GM20431 (cell line): ENCODE results near the gene ATR.
"Not testable (repeated sequence)": the region's sequence is repeated elsewhere in the genome, so short reads cannot be mapped to it uniquely, and the experiment has no call there.

Source experiments
- in situ Hi-C: fragments of 300-500 bp; cut with MseI, MboI; formaldehyde crosslinking; loops from one replicate; pipeline ENCODE4 v1.15.0; 2020; ENCODE audit warnings: low sequenced_read_pairs; ENCODE audit not compliant: unreplicated experiment

Gene ATR

GRCh38 chr3:142595951-142596725 is 17.6 kb upstream of the ATR start, which contains the start of gene PLS1:
Gene PLS1 (plus strand): TSS chr3:142596393. CDS start chr3:142664238, 67,845 bp downstream.
- in situ Hi-C loops, result loop anchor here (25.0 kb wide), 1 partner anchor 391 kb away; no protein-coding TSS in a partner anchor

DNA sequence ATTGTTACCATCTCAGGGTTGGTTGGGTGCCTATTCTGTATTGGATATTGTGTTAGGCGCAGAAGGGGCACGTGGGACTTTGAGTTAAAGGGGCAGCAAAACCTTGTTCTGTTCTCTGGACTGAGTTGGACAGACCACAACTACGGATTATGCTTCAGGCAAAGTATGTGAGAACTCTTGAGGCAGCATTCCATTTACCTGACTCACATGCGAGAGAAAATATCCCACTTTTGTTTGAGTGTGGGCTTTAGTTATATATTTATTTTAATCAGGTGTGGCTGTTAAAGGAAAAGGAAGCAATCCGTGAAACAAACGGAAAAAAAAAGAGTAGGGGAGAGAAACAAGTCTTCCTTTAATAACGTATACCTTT is 17.0 kb upstream of the ATR start:
- in situ Hi-C loops, result loop anchor here (25.0 kb wide), 1 partner anchor 392 kb away; no protein-coding TSS in a partner anchor

- in situ Hi-C loops, result loop anchor here (25.0 kb wide), 1 partner anchor 392 kb away; no protein-coding TSS in a partner anchor
Observed at GRCh38 chr3:142595141-142595540, 16.6 kb upstream of the ATR start.

DNA sequence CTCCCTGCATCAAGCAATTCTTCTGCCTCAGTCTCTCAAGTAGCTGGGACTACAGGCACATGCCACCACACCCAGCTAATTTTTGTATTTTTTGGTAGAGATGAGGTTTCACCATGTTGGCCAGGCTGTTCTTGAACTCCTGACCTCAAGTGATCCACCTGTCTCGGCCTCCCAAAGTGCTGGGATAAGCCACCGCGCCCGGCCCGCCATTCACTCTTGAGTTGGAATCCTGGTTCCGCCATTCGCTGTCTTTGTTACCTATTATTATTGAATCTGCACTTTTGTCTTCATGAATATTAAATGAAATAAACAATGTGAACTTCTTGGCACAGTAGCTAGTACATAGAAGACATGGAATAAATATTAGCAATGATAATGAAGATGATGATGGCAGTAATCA is 13.7 kb upstream of the ATR start:
- in situ Hi-C loops, result loop anchor here (25.0 kb wide), 1 partner anchor 395 kb away; no protein-coding TSS in a partner anchor

DNA sequence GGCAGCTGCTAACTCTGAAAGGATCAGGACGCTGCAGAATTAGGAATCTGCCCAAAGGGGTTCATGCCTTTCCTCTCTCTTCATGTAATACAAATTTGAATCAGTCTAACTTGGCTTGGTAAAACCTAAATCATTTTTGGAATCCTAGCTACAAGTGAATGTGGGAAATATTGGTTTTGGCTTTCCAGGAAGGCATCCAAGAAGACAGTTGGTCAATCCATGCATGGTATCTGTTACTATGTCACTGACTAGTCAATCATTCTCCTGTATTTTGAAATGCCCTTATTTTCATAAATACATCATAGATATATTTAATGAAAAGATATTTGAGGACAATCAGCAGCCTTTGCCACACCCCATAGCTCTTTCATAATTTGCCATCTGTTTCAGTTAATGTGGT is 10.2 kb upstream of the ATR start:
- in situ Hi-C loops, result loop anchor here (25.0 kb wide), 1 partner anchor 399 kb away; no protein-coding TSS in a partner anchor

GRCh38 chr3:142586803-142587406 is 8.4 kb upstream of the ATR start:
- in situ Hi-C loops, result loop anchor here (25.0 kb wide), 1 partner anchor 400 kb away; no protein-coding TSS in a partner anchor

DNA sequence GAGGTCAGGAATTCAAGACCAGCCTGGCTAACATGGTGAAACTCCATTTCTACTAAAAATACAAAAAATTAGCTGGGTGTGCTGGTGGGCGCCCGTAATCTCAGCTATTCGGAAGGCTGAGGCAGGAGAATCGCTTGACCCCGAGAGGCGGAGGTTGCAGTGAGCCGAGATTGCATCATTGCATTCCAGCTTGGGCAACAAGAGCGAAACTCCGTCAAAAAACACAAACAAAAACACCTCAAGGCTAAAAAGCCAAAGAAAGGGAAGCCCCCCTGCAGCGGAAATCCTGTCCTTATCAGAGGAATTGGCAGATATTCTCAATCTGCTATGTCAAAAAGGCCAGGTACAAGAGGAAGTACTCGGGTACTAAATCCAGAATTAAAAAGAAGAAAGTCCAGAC is 2.5 kb upstream of the ATR start:
- in situ Hi-C loops, result loop anchor here (25.0 kb wide), 1 partner anchor 406 kb away; no protein-coding TSS in a partner anchor

- in situ Hi-C loops, result loop anchor here (25.0 kb wide), 1 partner anchor 407 kb away; no protein-coding TSS in a partner anchor
Observed at GRCh38 chr3:142580061-142580423, 1.5 kb upstream of the ATR start.

- in situ Hi-C loops, result loop anchor here (25.0 kb wide), 1 partner anchor 409 kb away; no protein-coding TSS in a partner anchor
Observed at GRCh38 chr3:142577696-142578328, 721 bp downstream of the ATR start.

DNA sequence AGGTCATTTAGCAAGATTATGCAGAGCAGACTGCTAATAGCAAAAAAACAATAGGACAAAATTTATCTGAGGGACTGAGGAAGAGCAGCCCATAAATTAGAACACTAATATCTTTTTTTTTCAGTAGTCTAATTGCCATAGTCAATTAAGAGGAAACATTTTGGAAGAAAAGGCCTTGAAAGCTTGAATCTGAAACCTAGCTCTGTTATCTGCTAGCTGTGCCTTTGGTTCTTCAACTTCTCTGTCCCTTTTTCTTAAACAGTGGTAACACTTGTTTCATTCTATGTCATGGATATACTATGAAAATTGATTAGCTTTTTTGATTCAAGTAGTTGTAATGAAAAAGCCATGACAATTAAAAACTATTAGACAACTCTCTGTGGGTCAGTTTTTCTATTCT is 1.7 kb downstream of the ATR start:
- in situ Hi-C loops, result loop anchor here (25.0 kb wide), 1 partner anchor 411 kb away; no protein-coding TSS in a partner anchor

- in situ Hi-C loops, result loop anchor here (25.0 kb wide), 1 partner anchor 413 kb away; no protein-coding TSS in a partner anchor
Observed at GRCh38 chr3:142574665-142575064, 3.9 kb downstream of the ATR start.

DNA sequence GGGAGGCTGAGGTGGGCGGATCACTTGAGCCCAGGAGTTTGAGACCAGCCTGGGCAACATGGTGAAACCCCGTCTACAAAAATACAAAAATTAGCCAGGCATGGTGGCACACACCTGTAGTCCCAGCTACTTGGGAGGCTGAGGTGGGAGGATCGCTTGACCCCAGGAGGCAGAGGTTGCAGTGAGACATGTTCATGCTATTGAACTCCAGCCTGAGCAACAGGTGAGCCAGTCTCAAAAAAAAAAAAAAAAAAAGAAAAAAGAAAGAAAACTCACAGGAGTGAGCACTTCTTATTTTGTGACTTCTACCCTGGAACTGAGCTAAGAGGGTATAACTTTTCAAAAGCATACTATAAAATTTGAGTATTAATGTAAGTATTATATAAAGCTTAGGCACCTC is 4.3 kb downstream of the ATR start:
- in situ Hi-C loops, result not testable (repeated sequence)

- in situ Hi-C loops, result not testable (repeated sequence)
Observed at GRCh38 chr3:142569422-142569821, 9.1 kb downstream of the ATR start.

DNA sequence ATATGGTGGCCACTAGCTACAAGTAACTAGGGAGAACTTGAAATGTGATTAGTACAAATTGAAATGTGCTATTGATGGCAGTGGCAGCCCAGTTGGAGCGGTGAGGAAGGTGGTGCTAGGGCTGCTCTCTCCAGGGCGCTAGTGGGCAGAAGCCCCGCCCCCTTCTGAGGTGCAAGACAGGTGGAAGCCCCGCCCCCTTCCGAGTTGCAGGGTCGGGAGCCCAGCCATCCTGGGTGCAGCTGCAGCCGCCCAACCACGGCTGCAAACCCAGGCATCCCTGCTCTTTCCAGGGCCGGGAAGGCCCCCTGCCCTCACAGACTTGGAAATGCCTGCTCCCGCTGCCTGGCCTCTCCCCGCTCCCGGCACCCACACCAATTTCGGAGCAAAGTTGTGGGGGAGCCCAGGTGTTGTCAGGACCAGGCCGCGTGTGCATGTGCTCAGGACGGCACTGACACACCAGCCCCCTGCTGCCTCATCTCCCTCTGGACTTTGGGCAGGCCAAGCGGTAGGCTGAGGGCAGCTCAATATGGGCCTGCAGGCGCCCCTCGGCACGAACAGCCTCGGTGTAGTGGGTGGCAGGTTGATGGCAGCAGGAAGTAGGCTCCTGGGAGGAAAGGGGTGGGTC is 10.0 kb downstream of the ATR start:
- in situ Hi-C loops, result no loop called here

- in situ Hi-C loops, result no loop called here
Observed at GRCh38 chr3:142566096-142566495, 12.4 kb downstream of the ATR start.

DNA sequence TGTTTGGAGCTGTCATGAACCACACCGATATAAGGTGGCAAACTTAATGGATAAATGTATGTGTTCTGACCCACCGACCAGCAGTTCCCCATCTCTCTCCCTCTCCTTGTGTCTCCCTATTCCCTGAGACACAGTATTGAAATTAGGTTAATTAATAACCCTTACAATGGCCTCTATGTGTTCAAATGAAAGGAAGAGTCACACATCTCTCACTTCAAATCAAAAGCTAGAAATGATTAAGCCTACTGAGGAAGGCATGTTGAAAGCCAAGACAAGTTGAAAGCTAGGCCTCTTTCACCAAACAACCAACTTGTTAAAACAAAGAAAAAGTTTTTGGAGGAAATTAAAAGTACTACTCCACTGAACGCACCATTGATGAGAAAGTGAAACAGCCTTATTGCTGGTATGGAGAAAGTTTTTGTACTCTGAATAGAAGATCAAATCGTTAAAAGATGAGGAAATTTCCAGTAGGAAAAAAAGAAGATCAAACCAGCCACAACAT is 15.0 kb downstream of the ATR start:
- in situ Hi-C loops, result no loop called here

DNA sequence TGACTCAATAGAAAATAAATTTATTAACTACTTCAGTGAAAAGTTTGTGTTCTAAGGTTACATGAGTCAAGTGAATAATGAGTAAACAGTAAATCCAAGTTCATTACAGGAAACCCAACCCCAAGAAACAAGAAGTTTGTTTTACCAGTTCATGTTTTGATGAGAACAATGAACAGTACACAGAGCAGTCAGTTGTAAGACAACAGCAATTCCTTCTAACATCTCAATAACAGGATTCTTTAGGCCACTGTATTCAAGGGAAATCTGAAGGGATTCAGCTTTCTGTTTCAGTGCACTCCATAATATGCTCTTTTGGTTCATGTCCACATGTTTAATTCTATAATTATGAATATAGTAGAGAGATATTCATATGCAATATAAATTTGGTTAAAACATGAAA is 18.4 kb downstream of the ATR start:
- in situ Hi-C loops, result no loop called here

DNA sequence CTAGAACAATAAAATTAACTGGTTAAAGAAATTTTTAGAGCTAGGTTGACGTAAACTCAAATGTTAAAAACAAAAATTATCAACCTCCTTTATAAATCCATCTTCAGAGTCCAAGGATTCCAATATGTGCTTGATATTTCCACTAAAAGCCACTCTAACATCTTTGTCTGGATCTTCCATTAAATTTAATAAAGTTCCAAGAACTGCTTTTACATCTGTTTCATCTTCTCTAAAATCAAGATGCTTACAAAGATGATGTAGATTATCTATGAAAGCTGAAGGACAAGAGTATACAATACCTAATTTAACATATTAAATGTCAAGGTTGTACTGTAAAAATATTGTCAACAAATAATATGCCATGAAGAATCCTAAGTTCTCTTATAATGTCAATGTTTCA is 24.8 kb downstream of the ATR start:
- in situ Hi-C loops, result no loop called here

- in situ Hi-C loops, result not testable (repeated sequence)
Observed at GRCh38 chr3:142552579-142552978, 26.0 kb downstream of the ATR start.

- in situ Hi-C loops, result no loop called here
Observed at GRCh38 chr3:142549986-142550385, 28.5 kb downstream of the ATR start.
